Stimulated activated CD4-positive, alpha-beta T cell treated with anti-CD3 and anti-CD28 coated beads, Interleukin-2, amount 100 ng/mL, for 24 hours (primary cell): ENCODE data around the gene NR0B1.

Experiments
- DNase-seq, 2 donors: peaks; one replicate each; pipeline ENCODE4 v3.0.0-alpha.2; 2020

NR0B1 gene

DNA sequence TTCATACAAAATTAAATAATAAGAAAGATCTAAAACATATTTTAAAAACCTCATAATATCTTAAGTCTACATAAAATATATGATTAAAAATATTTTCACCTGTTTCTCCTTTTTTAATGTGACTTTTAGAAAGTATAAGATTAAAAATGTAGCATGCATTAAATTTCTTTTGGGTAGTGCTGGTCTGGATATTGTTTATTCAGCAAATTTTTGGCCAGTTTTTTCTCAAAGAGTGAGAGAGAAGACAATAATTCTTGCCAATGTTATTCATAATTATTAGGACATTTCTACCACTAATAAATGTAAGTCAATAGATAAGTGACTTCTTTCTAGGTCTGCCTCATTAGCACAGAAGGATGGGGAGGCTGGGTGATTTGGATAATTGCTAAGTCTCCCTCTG, 48.2 kb downstream of the NR0B1 start:
- DNase-seq = no peak

DNA sequence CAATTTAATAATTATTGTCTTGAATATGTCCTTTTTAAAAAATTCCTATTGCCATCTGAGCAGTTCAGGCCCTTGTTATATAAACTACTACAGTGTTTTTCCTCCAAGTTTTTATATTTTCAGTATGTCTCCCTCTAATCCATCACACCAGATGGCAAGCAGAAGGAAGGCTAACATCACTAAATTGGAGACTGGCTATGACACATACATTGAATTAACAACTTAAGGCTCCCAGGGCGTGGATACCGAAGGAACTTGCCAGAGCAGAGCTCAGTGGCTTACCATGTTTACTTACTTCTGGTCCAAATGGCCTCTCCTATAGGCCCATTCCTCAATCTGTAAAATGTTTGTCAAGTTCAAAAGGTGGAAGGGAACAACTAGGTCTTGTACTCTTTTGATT, 49.3 kb downstream of the NR0B1 start:
- no peak for DNase-seq
